Mucosa of descending colon (tissue), 3 donors: ENCODE data around the gene TMEM259. TPM values are rescaled to one million over a fixed set of nuclear protein-coding genes. Genes with fewer than 3 reads are reported as not detected.

Source experiments
- ATAC-seq: fragments of 200-7000 bp; cut with Tn5 transposase; one replicate; pipeline ENCODE4 v1.9.1; 2020; ENCODE audit warnings: mild to moderate bottlenecking, moderate library complexity
- DNase-seq, 3 donors: peaks; one replicate each; pipeline ENCODE4 v3.0.0-alpha.2; 2020
- H3K36me3 ChIP-seq: fragments of 200-600 bp; one replicate; pipeline ENCODE4 v1.8.0; 2021; ENCODE audit warnings: low read depth, mild to moderate bottlenecking
- H3K4me1 ChIP-seq: fragments of 200-600 bp; one replicate; pipeline ENCODE4 v1.8.0; 2021; ENCODE audit warnings: low read depth, mild to moderate bottlenecking
- H3K4me3 ChIP-seq: fragments of 200-600 bp; one replicate; pipeline ENCODE4 v1.8.0; 2021; ENCODE audit warnings: mild to moderate bottlenecking
- H3K9me3 ChIP-seq: fragments of 200-600 bp; one replicate; pipeline ENCODE4 v1.8.0; 2021; ENCODE audit warnings: mild to moderate bottlenecking
- CTCF ChIP-seq: fragments of 200-600 bp; IDR thresholded peaks from one replicate; pipeline ENCODE4 v1.8.0; 2022; ENCODE audit warnings: antibody characterized with exemption, mild to moderate bottlenecking
- intact Hi-C, 2 donors: fragments of 100-400 bp; cut with DNase I in 1 of 2; cut with micrococcal nuclease in 1 of 2; formaldehyde crosslinking; loops; one replicate each; pipeline versions ENCODE4 v1.11.0 to v1.11.1; 2022; cut with DNase I, micrococcal nuclease
- total RNA-seq, 3 donors: library from RNA; stranded (reverse); fragmentation: NEBNext Ultra II Directional in 2 of 3; extraction: Animal tissue kit (Norgen Biotek cat#: 25700) in 2 of 3; gene quantifications; one replicate each; pipeline versions ENCODE4 v1.2.1 to v1.2.4, GENCODE V29; 2021 to 2023
- donor health status: DM: no; HTN: no; CAD: no; lungs with moderate emphysema.
- donor health status: DM: no; HTN: no; CAD: no.
- donor health status: DM: no; HTN: yes; CAD: no.

The TMEM259 gene
- total RNA-seq, 3 donors from 2014 or later, result 185 to 199 (median 190) TPM

GRCh38 chr19:996051-996838 is 24.7 kb downstream of the TMEM259 start:
- no peak for TF ChIP-seq CTCF
- peaks cover 15% of the 10 kb centered on the region for H3K4me1 ChIP-seq
- no peak overlapping the region for H3K4me3 ChIP-seq
- peak in 2 of 3 donors; percentile 53 to 72 for DNase-seq
- intact Hi-C loops, result no loop called here
- no peaks in the 10 kb centered on the region for H3K9me3 ChIP-seq
- ATAC-seq, result peak; percentile 25
- no peaks in the 10 kb centered on the region for H3K36me3 ChIP-seq

- H3K4me1 ChIP-seq, result peaks cover 9% of the 10 kb centered on the region
- ATAC-seq (no peak), DNase-seq (no peak)
- H3K36me3 ChIP-seq, result no peaks in the 10 kb centered on the region
- intact Hi-C loops, result no loop called here
- no peaks in the 10 kb centered on the region for H3K9me3 ChIP-seq
- no peak overlapping the region for H3K4me3 ChIP-seq
- TF ChIP-seq CTCF, result no peak
These were observed 25.7 kb downstream of the TMEM259 start for GRCh38 chr19:995051-995827.

- no peak for TF ChIP-seq CTCF
- H3K9me3 ChIP-seq, result no peaks in the 10 kb centered on the region
- no peak overlapping the region for H3K4me3 ChIP-seq
- intact Hi-C loops, result no loop called here
- DNase-seq (no peak), ATAC-seq (no peak)
- H3K36me3 ChIP-seq, result no peaks in the 10 kb centered on the region
- H3K4me1 ChIP-seq, result peaks cover 9% of the 10 kb centered on the region
These were observed 26.4 kb downstream of the TMEM259 start for GRCh38 chr19:994516-994915.

- ATAC-seq, result no peak
- H3K9me3 ChIP-seq, result no peaks in the 10 kb centered on the region
- TF ChIP-seq CTCF, result no peak
- intact Hi-C loops, result no loop called here
- no peak overlapping the region for H3K4me3 ChIP-seq
- H3K4me1 ChIP-seq, result peaks cover 9% of the 10 kb centered on the region
- DNase-seq, result no peak
- H3K36me3 ChIP-seq, result no peaks in the 10 kb centered on the region
These were observed 27.0 kb downstream of the TMEM259 start for GRCh38 chr19:993831-994393.

GRCh38 chr19:993361-993830 is 27.5 kb downstream of the TMEM259 start:
- peaks cover 9% of the 10 kb centered on the region for H3K4me1 ChIP-seq
- DNase-seq (peak in 1 of 3 donors; percentile 50), ATAC-seq (no peak)
- no peak overlapping the region for H3K4me3 ChIP-seq
- TF ChIP-seq CTCF, result no peak
- no peaks in the 10 kb centered on the region for H3K9me3 ChIP-seq
- H3K36me3 ChIP-seq, result no peaks in the 10 kb centered on the region
- intact Hi-C loops, result no loop called here
